IMR-90 (cell line): ENCODE measurements around the gene ASXL1. TPM values are rescaled to one million over a fixed set of nuclear protein-coding genes. Genes with fewer than 3 reads are reported as not detected.

Experiments used
- ATAC-seq: fragments of 200-7000 bp; cut with Tn5 transposase; 2 replicates; pipeline ENCODE4 v1.9.1; 2020; ENCODE audit warnings: low read depth, mild to moderate bottlenecking, moderate library complexity
- BruUV-seq: library from RNA; stranded (reverse); fragments of 400-500 nt; replicated peaks from 2 replicates; lab custom pipeline; 2021; lab: Mats Ljungman, UMichigan
- CTCF ChIA-PET: fragments of 300-600 bp; formaldehyde crosslinking; extraction: SDS; loops from one replicate; lab custom pipeline; 2021; ENCODE audit warnings: antibody characterized with exemption; lab: Yijun Ruan, JAX
- POLR2A ChIA-PET: fragments of 300-600 bp; sonication (Branson Sonifier 250); formaldehyde crosslinking; loops from one replicate; lab custom pipeline; 2022; ENCODE audit warnings: antibody characterized with exemption; ENCODE audit not compliant: unreplicated experiment; lab: Charles Lee
- DNase-seq: peaks from one replicate; pipeline ENCODE4 v3.0.0; 2013
- H2AFZ ChIP-seq: replicated peaks from 2 replicates; pipeline ENCODE3; 2013; ENCODE audit warnings: low read length, mild to moderate bottlenecking; ENCODE audit not compliant: poor library complexity
- H2AK5ac ChIP-seq: 2 replicates; pipeline ENCODE4 v1.6.1; 2013; ENCODE audit warnings: low read depth, low read length, inconsistent platforms
- H2AK9ac ChIP-seq: replicated peaks from 2 replicates; pipeline ENCODE3; 2013; ENCODE audit warnings: mild to moderate bottlenecking, low read depth, low read length, moderate library complexity; ENCODE audit not compliant: poor library complexity
- H2BK120ac ChIP-seq: 2 replicates; pipeline ENCODE4 v1.6.1; 2013; ENCODE audit warnings: low read depth, low read length, inconsistent platforms
- H2BK15ac ChIP-seq: 3 replicates; pipeline ENCODE4 v1.6.1; 2013; ENCODE audit warnings: low read depth, low read length, inconsistent platforms
- H2BK20ac ChIP-seq: 2 replicates; pipeline ENCODE4 v1.6.1; 2013; ENCODE audit warnings: low read depth, mild to moderate bottlenecking, inconsistent platforms, low read length, moderate library complexity
- H2BK5ac ChIP-seq: 2 replicates; pipeline ENCODE4 v1.6.1; 2013; ENCODE audit warnings: mild to moderate bottlenecking, low read depth, low read length, inconsistent platforms; ENCODE audit not compliant: poor library complexity, severe bottlenecking
- H3K14ac ChIP-seq: replicated peaks from 2 replicates; pipeline ENCODE4 v1.6.1; 2013; ENCODE audit warnings: low read depth, low read length, inconsistent platforms
- H3K18ac ChIP-seq: 2 replicates; pipeline ENCODE4 v1.6.1; 2013; ENCODE audit warnings: low read depth, low read length, control low read depth
- H3K23ac ChIP-seq: 2 replicates; pipeline ENCODE4 v1.6.1; 2013; ENCODE audit warnings: low read depth, low read length, inconsistent platforms
- H3K27ac ChIP-seq: 2 replicates; pipeline ENCODE4 v1.5.1; 2013; ENCODE audit warnings: mild to moderate bottlenecking, control low read depth, low read length; ENCODE audit not compliant: insufficient read depth
- H3K27me3 ChIP-seq: 2 replicates; pipeline ENCODE4 v1.6.1; 2013; ENCODE audit warnings: low read length; ENCODE audit not compliant: control insufficient read depth, insufficient read depth
- H3K36me3 ChIP-seq: 2 replicates; pipeline ENCODE4 v1.6.1; 2013; ENCODE audit warnings: low read length, mixed read lengths; ENCODE audit not compliant: control insufficient read depth, insufficient read depth
- H3K4ac ChIP-seq: 2 replicates; pipeline ENCODE4 v1.6.1; 2013; ENCODE audit warnings: low read depth, low read length, inconsistent platforms
- H3K4me1 ChIP-seq: 2 replicates; pipeline ENCODE4 v1.6.1; 2013; ENCODE audit warnings: low read length, mixed read lengths; ENCODE audit not compliant: control insufficient read depth, insufficient read depth
- H3K4me2 ChIP-seq: 2 replicates; pipeline ENCODE4 v1.6.1; 2013; ENCODE audit warnings: low read depth, mild to moderate bottlenecking, control low read depth, low read length, moderate library complexity
- H3K4me3 ChIP-seq: 2 replicates; pipeline ENCODE4 v1.5.1; 2013; ENCODE audit warnings: low read depth, mild to moderate bottlenecking, control low read depth, low read length, moderate library complexity; ENCODE audit not compliant: insufficient read depth
- H3K56ac ChIP-seq: 2 replicates; pipeline ENCODE4 v1.6.1; 2013; ENCODE audit warnings: low read length, inconsistent platforms; ENCODE audit not compliant: insufficient read depth; ENCODE audit errors: extremely low read depth
- H3K79me1 ChIP-seq, 2 experiments: 2 replicates each; pipeline ENCODE4 v1.6.1; 2013; ENCODE audit warnings: low read length in 2 of 2, inconsistent platforms in 1 of 2, low read depth in 1 of 2
- H3K9ac ChIP-seq: 2 replicates; pipeline ENCODE4 v1.6.1; 2013; ENCODE audit warnings: low read depth, low read length, control low read depth
- H3K9me1 ChIP-seq: 2 replicates; pipeline ENCODE4 v1.6.1; 2013; ENCODE audit warnings: low read length, inconsistent platforms; ENCODE audit not compliant: insufficient read depth
- H3K9me3 ChIP-seq: 2 replicates; pipeline ENCODE4 v1.6.1; 2013; ENCODE audit warnings: low read length; ENCODE audit not compliant: control insufficient read depth, insufficient read depth
- H4K20me1 ChIP-seq: 2 replicates; pipeline ENCODE4 v1.6.1; 2013; ENCODE audit warnings: low read length, inconsistent platforms; ENCODE audit not compliant: insufficient read depth
- H4K5ac ChIP-seq: 2 replicates; pipeline ENCODE4 v1.6.1; 2013; ENCODE audit warnings: mild to moderate bottlenecking, low read depth, low read length, control low read depth
- H4K8ac ChIP-seq, 2 experiments: 2 replicates each; pipeline ENCODE4 v1.6.1; 2013; ENCODE audit warnings: low read depth in 2 of 2, low read length in 2 of 2, control low read depth in 1 of 2, inconsistent platforms in 1 of 2
- H4K91ac ChIP-seq: 2 replicates; pipeline ENCODE4 v1.6.1; 2013; ENCODE audit warnings: low read depth, low read length, inconsistent platforms; ENCODE audit not compliant: insufficient read depth
- BHLHE40 ChIP-seq: fragments of 150-350 bp; IDR thresholded peaks from 2 replicates; pipeline ENCODE4 v1.6.1; 2016; ENCODE audit warnings: mild to moderate bottlenecking, low read depth, low read length
- FOS ChIP-seq: fragments of 150-350 bp; IDR thresholded peaks from 2 replicates; pipeline ENCODE4 v1.6.1; 2016; ENCODE audit warnings: low read depth, low read length
- MAFK ChIP-seq: IDR thresholded peaks from 2 replicates; pipeline ENCODE4 v1.6.1; 2012; ENCODE audit warnings: low read depth, low read length, improper control_type of control experiment
- MAZ ChIP-seq: IDR thresholded peaks from 2 replicates; pipeline ENCODE4 v1.6.1; 2012; ENCODE audit warnings: low read depth, mild to moderate bottlenecking, low read length, improper control_type of control experiment, moderate library complexity, borderline replicate concordance
- MXI1 ChIP-seq: IDR thresholded peaks from 2 replicates; pipeline ENCODE4 v1.6.1; 2012; ENCODE audit warnings: low read depth, mild to moderate bottlenecking, low read length, moderate library complexity, borderline replicate concordance
- NFE2L2 ChIP-seq: fragments of 150-350 bp; IDR thresholded peaks from 2 replicates; pipeline ENCODE4 v1.6.1; 2016; ENCODE audit warnings: low read depth, mild to moderate bottlenecking, low read length
- POLR2A ChIP-seq: IDR thresholded peaks from 2 replicates; pipeline ENCODE4 v1.6.1; 2012; ENCODE audit warnings: mild to moderate bottlenecking, low read depth, low read length
- RAD21 ChIP-seq: IDR thresholded peaks from 2 replicates; pipeline ENCODE4 v1.6.1; 2012; ENCODE audit warnings: low read length, improper control_type of control experiment
- RCOR1 ChIP-seq: IDR thresholded peaks from 2 replicates; pipeline ENCODE4 v1.6.1; 2012; ENCODE audit warnings: mild to moderate bottlenecking, low read length, improper control_type of control experiment; ENCODE audit not compliant: insufficient replicate concordance
- RFX5 ChIP-seq: IDR thresholded peaks from 2 replicates; pipeline ENCODE4 v1.8.0; 2012; ENCODE audit warnings: low read depth, mild to moderate bottlenecking, low read length, moderate library complexity
- SMC3 ChIP-seq: fragments of 150-350 bp; IDR thresholded peaks from 2 replicates; pipeline ENCODE4 v1.6.1; 2016; ENCODE audit warnings: low read depth, mild to moderate bottlenecking, antibody characterized with exemption, low read length, moderate library complexity
- USF2 ChIP-seq: fragments of 150-350 bp; IDR thresholded peaks from 2 replicates; pipeline ENCODE4 v1.6.1; 2017; ENCODE audit warnings: mild to moderate bottlenecking, antibody characterized with exemption, low read length, low read depth
- WGBS, 2 experiments: methylation state at CpG; one replicate each; pipeline versions ENCODE4 v1.1.5 to v1.1.7; 2013; ENCODE audit warnings: missing lambda C conversion rate in 2 of 2; ENCODE audit not compliant: insufficient read length in 1 of 2; ENCODE audit errors: extremely low coverage in 2 of 2; 5-methylcytosine and 5-hydroxymethylcytosine counted together
- dilution Hi-C: fragments of 300-500 bp; cut with HindIII; formaldehyde crosslinking; loops from one replicate; pipeline ENCODE4 v1.14.3; 2018; ENCODE audit warnings: low sequenced_read_pairs; ENCODE audit not compliant: unreplicated experiment
- in situ Hi-C: fragments of 300-500 bp; cut with MboI; formaldehyde crosslinking; loops from 3 replicates; pipeline ENCODE4 v1.14.3; 2019; ENCODE audit warnings: low sequenced_read_pairs, inconsistent platforms, mixed read lengths
- intact Hi-C: fragments of 100-400 bp; cut with micrococcal nuclease; formaldehyde crosslinking; loops from 2 replicates; pipeline ENCODE4 v1.10.0; 2022
- polyA plus RNA-seq, 3 experiments: library from polyadenylated mRNA; depleted of rRNA; stranded (reverse); fragments of >200 nt; gene quantifications; 2 replicates each; pipeline ENCODE4 v1.2.3, GENCODE V29; 2012; ENCODE audit warnings: low replicate concordance in 1 of 3
- total RNA-seq: library from RNA; depleted of rRNA; stranded (reverse); fragments of >200 nt; gene quantifications from 2 replicates; pipeline ENCODE4 v1.2.3, GENCODE V29; 2012

The ASXL1 gene
- total and polyA plus RNA-seq, 2 of the 4 experiments (the other 2 are of a cell fraction) = 29.9 to 37.1 TPM

GRCh38 chr20:32467506-32468312 lies 109.6 kb downstream of the ASXL1 start:
- CTCF ChIA-PET = no interaction called here
- H2AFZ ChIP-seq = no peak overlapping the region
- no peak overlapping the region for H4K5ac ChIP-seq
- H3K4me2 ChIP-seq = no peak overlapping the region
- H4K91ac ChIP-seq = no peak overlapping the region
- peaks cover 29% of the 10 kb centered on the region for H3K9me1 ChIP-seq
- peaks cover 39% of the 10 kb centered on the region for H3K4me1 ChIP-seq
- dilution Hi-C loops (no loop called here), in situ Hi-C loops (no loop called here), intact Hi-C loops (no loop called here)
- peaks cover 11% of the 10 kb centered on the region for H4K20me1 ChIP-seq
- H3K27me3 ChIP-seq = no peaks in the 10 kb centered on the region
- no peak for TF ChIP-seq FOS
- no peak for TF ChIP-seq RFX5
- no peak for TF ChIP-seq RCOR1
- TF ChIP-seq BHLHE40 = no peak
- no peak for TF ChIP-seq MXI1
- TF ChIP-seq SMC3 = no peak
- TF ChIP-seq RAD21 = no peak
- TF ChIP-seq NFE2L2 = no peak
- TF ChIP-seq MAFK = no peak
- TF ChIP-seq MAZ = no peak
- no peak for TF ChIP-seq USF2
- no peak for TF ChIP-seq POLR2A
- POLR2A ChIA-PET = no interaction called here
- no peak overlapping the region for H2BK120ac ChIP-seq
- peaks cover 6% of the 10 kb centered on the region; the same call in 1 of the 2 replicates for H3K36me3 ChIP-seq
- no peak overlapping the region for H3K4ac ChIP-seq
- no peak overlapping the region for H4K8ac ChIP-seq
- no peak overlapping the region for H3K9ac ChIP-seq
- H3K56ac ChIP-seq = no peak overlapping the region
- H3K23ac ChIP-seq = no peak overlapping the region
- no TSS peak for BruUV-seq
- DNase-seq (no peak), ATAC-seq (no peak)
- peaks cover 10 to 95% of the 10 kb centered on the region in 2 experiments for H3K79me1 ChIP-seq
- no peak overlapping the region for H2BK20ac ChIP-seq
- H3K18ac ChIP-seq = no peak overlapping the region
- H3K27ac ChIP-seq = no peak overlapping the region
- no peak overlapping the region for H2BK15ac ChIP-seq
- no peaks in the 10 kb centered on the region for H3K9me3 ChIP-seq
- no peak overlapping the region for H3K4me3 ChIP-seq
- H2AK9ac ChIP-seq = peak overlapping the region; percentile 50
- H2BK5ac ChIP-seq = no peak overlapping the region
- H2AK5ac ChIP-seq = peak overlapping the region; percentile 15; the same call in 1 of the 2 replicates
- no peak overlapping the region for H3K14ac ChIP-seq
- WGBS, 2 experiments = 87% methylated on average over 4 of the region's 12 CpGs; no CpG with 5 or more reads in 1 of the 2 experiments
